Osteoblast (primary cell): ENCODE measurements around the gene PSMG4. TPM values are rescaled to one million over a fixed set of nuclear protein-coding genes. Genes with fewer than 3 reads are reported as not detected.
A peak's percentile ranks its signal among the peaks of the same experiment; 100 is the strongest.

Source experiments
- DNase-seq: peaks from one replicate; pipeline ENCODE4 v3.0.0; 2011; ENCODE audit warnings: low spot score, mixed read lengths; ENCODE audit not compliant: insufficient read length; ENCODE audit errors: missing footprints
- H2AFZ ChIP-seq: 2 replicates; pipeline ENCODE4 v1.6.0; 2011; ENCODE audit warnings: mild to moderate bottlenecking, low read length
- H3K27ac ChIP-seq: 2 replicates; pipeline ENCODE4 v1.5.1; 2011; ENCODE audit warnings: mild to moderate bottlenecking, low read depth, low read length, moderate library complexity
- H3K27me3 ChIP-seq: 2 replicates; pipeline ENCODE4 v1.6.0; 2012; ENCODE audit warnings: mild to moderate bottlenecking, control low read depth, inconsistent platforms, low read length, moderate library complexity; ENCODE audit not compliant: insufficient read depth
- H3K36me3 ChIP-seq: 2 replicates; pipeline ENCODE4 v1.5.1; 2011; ENCODE audit warnings: mild to moderate bottlenecking, low read length, control low read depth, moderate library complexity; ENCODE audit not compliant: insufficient read depth
- H3K4me1 ChIP-seq: 2 replicates; pipeline ENCODE4 v1.5.1; 2011; ENCODE audit warnings: mild to moderate bottlenecking, low read length, control low read depth, moderate library complexity; ENCODE audit not compliant: insufficient read depth
- H3K4me2 ChIP-seq: 2 replicates; pipeline ENCODE4 v1.6.0; 2011; ENCODE audit warnings: mild to moderate bottlenecking, low read length; ENCODE audit not compliant: insufficient read depth
- H3K4me3 ChIP-seq: fragments of 200-600 bp; sonication (generic); 3 replicates; pipeline ENCODE4 v1.5.1; 2012; ENCODE audit warnings: mild to moderate bottlenecking, low read length, inconsistent platforms; ENCODE audit not compliant: insufficient read depth
- H3K79me2 ChIP-seq: 2 replicates; pipeline ENCODE4 v1.6.0; 2012; ENCODE audit warnings: mild to moderate bottlenecking, low read length, control low read depth, inconsistent platforms; ENCODE audit not compliant: insufficient read depth
- H3K9me3 ChIP-seq: 2 replicates; pipeline ENCODE4 v1.5.1; 2011; ENCODE audit warnings: low read depth, low read length, control low read depth
- H4K20me1 ChIP-seq: 2 replicates; pipeline ENCODE4 v1.6.0; 2012; ENCODE audit warnings: mild to moderate bottlenecking, low read length, control low read depth; ENCODE audit not compliant: insufficient read depth
- total RNA-seq: library from RNA; depleted of rRNA; stranded (reverse); fragments of >200 nt; gene quantifications from 2 replicates; pipeline ENCODE4 v1.2.3, GENCODE V29; 2012
- TF ChIP-seq, protein P1 (sequence below): IDR thresholded peaks from 2 replicates; pipeline ENCODE4 v1.5.1; 2011; ENCODE audit warnings: mild to moderate bottlenecking, low read depth, low read length, moderate library complexity; ENCODE audit errors: extremely low read depth

Gene PSMG4
- total RNA-seq, 1 donor, result 24.6 TPM

DNA sequence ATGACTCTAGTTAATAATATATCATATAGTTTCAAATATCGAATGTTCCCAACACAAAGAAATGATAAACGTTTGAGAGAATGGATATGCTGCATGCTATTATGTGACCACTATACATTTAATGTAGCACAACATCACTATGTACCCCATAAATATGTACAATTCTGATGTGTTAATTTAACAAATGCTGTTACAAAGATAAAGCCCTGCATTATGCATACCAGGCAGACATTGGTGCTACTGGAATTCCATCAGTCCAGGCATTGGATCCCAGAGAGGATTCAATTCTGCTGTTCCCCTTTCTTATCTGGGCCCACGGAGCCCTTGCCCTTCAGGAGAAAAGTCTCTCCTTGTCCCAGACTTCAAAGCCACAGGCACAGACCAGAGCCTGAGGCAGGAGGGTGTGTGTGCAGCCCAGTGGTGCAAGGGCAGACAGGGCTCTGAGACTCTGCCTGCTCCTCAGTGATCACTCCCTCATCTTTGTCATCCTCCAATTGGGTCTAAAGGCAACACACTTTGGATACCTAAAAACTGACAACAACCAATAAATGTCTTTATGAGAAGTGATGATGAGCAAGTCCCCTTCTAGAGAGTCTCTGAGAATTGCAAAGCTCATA is 45.2 kb downstream of the PSMG4 start:
- no peak overlapping the region for H3K4me2 ChIP-seq
- H3K4me1 ChIP-seq, result no peaks in the 10 kb centered on the region
- no peaks in the 10 kb centered on the region for H4K20me1 ChIP-seq
- H2AFZ ChIP-seq, result no peak overlapping the region
- no peaks in the 10 kb centered on the region for H3K9me3 ChIP-seq
- peak; percentile 58 for DNase-seq
- H3K79me2 ChIP-seq, result no peaks in the 10 kb centered on the region
- peaks cover 3% of the 10 kb centered on the region for H3K36me3 ChIP-seq
- no peaks in the 10 kb centered on the region for H3K27me3 ChIP-seq
- no peak overlapping the region for H3K4me3 ChIP-seq
- TF ChIP-seq, protein P1, sequence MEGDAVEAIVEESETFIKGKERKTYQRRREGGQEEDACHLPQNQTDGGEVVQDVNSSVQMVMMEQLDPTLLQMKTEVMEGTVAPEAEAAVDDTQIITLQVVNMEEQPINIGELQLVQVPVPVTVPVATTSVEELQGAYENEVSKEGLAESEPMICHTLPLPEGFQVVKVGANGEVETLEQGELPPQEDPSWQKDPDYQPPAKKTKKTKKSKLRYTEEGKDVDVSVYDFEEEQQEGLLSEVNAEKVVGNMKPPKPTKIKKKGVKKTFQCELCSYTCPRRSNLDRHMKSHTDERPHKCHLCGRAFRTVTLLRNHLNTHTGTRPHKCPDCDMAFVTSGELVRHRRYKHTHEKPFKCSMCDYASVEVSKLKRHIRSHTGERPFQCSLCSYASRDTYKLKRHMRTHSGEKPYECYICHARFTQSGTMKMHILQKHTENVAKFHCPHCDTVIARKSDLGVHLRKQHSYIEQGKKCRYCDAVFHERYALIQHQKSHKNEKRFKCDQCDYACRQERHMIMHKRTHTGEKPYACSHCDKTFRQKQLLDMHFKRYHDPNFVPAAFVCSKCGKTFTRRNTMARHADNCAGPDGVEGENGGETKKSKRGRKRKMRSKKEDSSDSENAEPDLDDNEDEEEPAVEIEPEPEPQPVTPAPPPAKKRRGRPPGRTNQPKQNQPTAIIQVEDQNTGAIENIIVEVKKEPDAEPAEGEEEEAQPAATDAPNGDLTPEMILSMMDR, result no peak
- no peak overlapping the region for H3K27ac ChIP-seq

DNA sequence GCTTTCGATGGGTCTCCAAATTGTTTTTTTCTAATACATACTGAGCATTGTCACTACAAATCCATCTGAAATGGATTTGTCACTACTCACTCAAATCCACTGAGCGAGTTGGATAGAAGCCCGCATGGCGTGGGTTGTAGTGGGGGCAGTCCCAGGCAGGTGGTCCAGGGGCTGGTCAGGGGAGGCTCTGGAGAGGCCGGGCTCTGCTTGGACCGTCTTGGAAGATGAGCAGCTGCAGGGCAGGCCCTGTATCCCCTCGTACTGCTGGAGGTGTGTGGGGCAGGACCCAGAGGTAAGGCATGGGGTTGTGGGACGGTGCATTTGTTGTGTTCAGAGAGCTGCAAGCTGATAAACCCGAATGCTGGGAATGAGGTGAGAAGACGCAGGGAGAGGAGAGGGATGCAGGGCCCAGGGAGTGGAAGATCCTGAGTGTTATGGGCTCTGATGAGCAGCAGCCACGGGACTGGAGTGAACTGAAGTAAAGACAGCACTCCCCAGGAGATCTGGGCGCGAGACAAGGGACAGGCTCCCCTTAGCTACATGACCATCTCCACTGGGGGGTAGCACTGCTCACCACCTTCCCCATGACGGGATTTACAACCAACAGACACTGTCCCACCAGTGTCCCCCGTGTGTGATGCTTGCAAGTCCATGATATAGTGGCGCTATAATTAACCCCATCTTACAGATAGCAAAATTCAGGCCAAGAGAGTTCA is 45.9 kb downstream of the PSMG4 start:
- TF ChIP-seq, protein P1, result no peak
- Histone ChIP-seq H4K20me1 (no peaks in the 10 kb centered on the region), H3K9me3 (no peaks in the 10 kb centered on the region), H3K4me1 (no peaks in the 10 kb centered on the region), H2AFZ (no peak overlapping the region), H3K27ac (no peak overlapping the region), H3K79me2 (no peaks in the 10 kb centered on the region), H3K4me3 (no peak overlapping the region), H3K27me3 (no peaks in the 10 kb centered on the region), H3K36me3 (peaks cover 3% of the 10 kb centered on the region), H3K4me2 (no peak overlapping the region)
- peak; percentile 47 for DNase-seq

DNA sequence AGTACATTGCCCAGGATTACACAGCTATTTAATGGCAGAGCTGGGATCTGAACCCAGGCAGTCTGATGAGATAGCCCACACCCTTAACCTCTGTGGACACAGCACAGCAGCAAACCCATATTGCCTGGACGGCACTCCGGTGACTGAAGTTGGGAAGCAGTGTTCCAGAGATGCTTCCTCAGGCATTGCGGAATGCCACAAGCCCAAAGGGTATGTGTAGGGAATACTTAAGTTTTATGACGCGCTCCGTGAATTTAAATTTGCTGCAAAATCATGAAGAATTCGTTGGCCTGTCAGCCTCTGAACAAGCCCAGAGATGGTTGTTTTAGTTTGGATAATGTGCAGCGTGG is 46.4 kb downstream of the PSMG4 start:
- DNase-seq, result peak; percentile 13
- Histone ChIP-seq H3K79me2 (no peaks in the 10 kb centered on the region), H2AFZ (no peak overlapping the region), H3K27me3 (no peaks in the 10 kb centered on the region), H3K27ac (no peak overlapping the region), H4K20me1 (no peaks in the 10 kb centered on the region), H3K4me1 (no peaks in the 10 kb centered on the region), H3K4me2 (no peak overlapping the region), H3K9me3 (no peaks in the 10 kb centered on the region), H3K36me3 (peaks cover 3% of the 10 kb centered on the region), H3K4me3 (no peak overlapping the region)
- TF ChIP-seq, protein P1, result no peak

DNA sequence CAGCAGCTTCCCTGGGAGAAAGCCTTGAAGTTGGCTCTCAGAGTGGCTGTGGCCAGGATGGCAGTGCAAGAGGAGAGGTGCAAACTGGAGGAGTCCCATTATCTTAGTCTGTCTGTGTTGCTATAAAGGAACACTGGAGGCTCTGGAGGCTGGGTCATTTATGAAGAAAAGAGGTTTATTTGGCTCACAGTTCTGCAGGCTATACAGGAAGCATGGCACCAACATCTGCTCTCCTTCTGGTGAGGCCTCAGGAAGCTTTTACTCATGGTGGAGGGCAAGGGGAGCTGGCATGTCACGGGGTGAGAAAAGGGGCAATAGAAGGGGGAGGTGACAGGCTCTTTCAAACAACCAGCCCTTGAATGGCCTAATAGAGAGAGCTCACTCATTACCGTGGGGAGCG is 47.1 kb downstream of the PSMG4 start:
- no peaks in the 10 kb centered on the region for H3K9me3 ChIP-seq
- DNase-seq, result no peak
- no peak overlapping the region for H3K4me3 ChIP-seq
- TF ChIP-seq, protein P1, result no peak
- H3K27me3 ChIP-seq, result no peaks in the 10 kb centered on the region
- H3K36me3 ChIP-seq, result peaks cover 3% of the 10 kb centered on the region
- H2AFZ ChIP-seq, result no peak overlapping the region
- H3K27ac ChIP-seq, result no peak overlapping the region
- H3K4me1 ChIP-seq, result no peaks in the 10 kb centered on the region
- no peak overlapping the region for H3K4me2 ChIP-seq
- H3K79me2 ChIP-seq, result no peaks in the 10 kb centered on the region
- no peaks in the 10 kb centered on the region for H4K20me1 ChIP-seq
